IMR-90 (cell line): ENCODE results near the gene LMO2. TPM values are rescaled to one million over a fixed set of nuclear protein-coding genes. Genes with fewer than 3 reads are reported as not detected.

ENCODE experiments used
- ATAC-seq: fragments of 200-7000 bp; cut with Tn5 transposase; 2 replicates; pipeline ENCODE4 v1.9.1; 2020; ENCODE audit warnings: low read depth, mild to moderate bottlenecking, moderate library complexity
- BruUV-seq: library from RNA; stranded (reverse); fragments of 400-500 nt; replicated peaks from 2 replicates; lab custom pipeline; 2021; lab: Mats Ljungman, UMichigan
- CTCF ChIA-PET: fragments of 300-600 bp; formaldehyde crosslinking; extraction: SDS; loops from one replicate; lab custom pipeline; 2021; ENCODE audit warnings: antibody characterized with exemption; lab: Yijun Ruan, JAX
- POLR2A ChIA-PET: fragments of 300-600 bp; sonication (Branson Sonifier 250); formaldehyde crosslinking; loops from one replicate; lab custom pipeline; 2022; ENCODE audit warnings: antibody characterized with exemption; ENCODE audit not compliant: unreplicated experiment; lab: Charles Lee
- DNase-seq: peaks from one replicate; pipeline ENCODE4 v3.0.0; 2013
- H2AFZ ChIP-seq: replicated peaks from 2 replicates; pipeline ENCODE3; 2013; ENCODE audit warnings: low read length, mild to moderate bottlenecking; ENCODE audit not compliant: poor library complexity
- H2AK5ac ChIP-seq: 2 replicates; pipeline ENCODE4 v1.6.1; 2013; ENCODE audit warnings: low read depth, low read length, inconsistent platforms
- H2AK9ac ChIP-seq: replicated peaks from 2 replicates; pipeline ENCODE3; 2013; ENCODE audit warnings: mild to moderate bottlenecking, low read depth, low read length, moderate library complexity; ENCODE audit not compliant: poor library complexity
- H2BK120ac ChIP-seq: 2 replicates; pipeline ENCODE4 v1.6.1; 2013; ENCODE audit warnings: low read depth, low read length, inconsistent platforms
- H2BK15ac ChIP-seq: 3 replicates; pipeline ENCODE4 v1.6.1; 2013; ENCODE audit warnings: low read depth, low read length, inconsistent platforms
- H2BK20ac ChIP-seq: 2 replicates; pipeline ENCODE4 v1.6.1; 2013; ENCODE audit warnings: low read depth, mild to moderate bottlenecking, inconsistent platforms, low read length, moderate library complexity
- H2BK5ac ChIP-seq: 2 replicates; pipeline ENCODE4 v1.6.1; 2013; ENCODE audit warnings: mild to moderate bottlenecking, low read depth, low read length, inconsistent platforms; ENCODE audit not compliant: poor library complexity, severe bottlenecking
- H3K14ac ChIP-seq: replicated peaks from 2 replicates; pipeline ENCODE4 v1.6.1; 2013; ENCODE audit warnings: low read depth, low read length, inconsistent platforms
- H3K18ac ChIP-seq: 2 replicates; pipeline ENCODE4 v1.6.1; 2013; ENCODE audit warnings: low read depth, low read length, control low read depth
- H3K23ac ChIP-seq: 2 replicates; pipeline ENCODE4 v1.6.1; 2013; ENCODE audit warnings: low read depth, low read length, inconsistent platforms
- H3K27ac ChIP-seq: 2 replicates; pipeline ENCODE4 v1.5.1; 2013; ENCODE audit warnings: mild to moderate bottlenecking, control low read depth, low read length; ENCODE audit not compliant: insufficient read depth
- H3K27me3 ChIP-seq: 2 replicates; pipeline ENCODE4 v1.6.1; 2013; ENCODE audit warnings: low read length; ENCODE audit not compliant: control insufficient read depth, insufficient read depth
- H3K36me3 ChIP-seq: 2 replicates; pipeline ENCODE4 v1.6.1; 2013; ENCODE audit warnings: low read length, mixed read lengths; ENCODE audit not compliant: control insufficient read depth, insufficient read depth
- H3K4ac ChIP-seq: 2 replicates; pipeline ENCODE4 v1.6.1; 2013; ENCODE audit warnings: low read depth, low read length, inconsistent platforms
- H3K4me1 ChIP-seq: 2 replicates; pipeline ENCODE4 v1.6.1; 2013; ENCODE audit warnings: low read length, mixed read lengths; ENCODE audit not compliant: control insufficient read depth, insufficient read depth
- H3K4me2 ChIP-seq: 2 replicates; pipeline ENCODE4 v1.6.1; 2013; ENCODE audit warnings: low read depth, mild to moderate bottlenecking, control low read depth, low read length, moderate library complexity
- H3K4me3 ChIP-seq: 2 replicates; pipeline ENCODE4 v1.5.1; 2013; ENCODE audit warnings: low read depth, mild to moderate bottlenecking, control low read depth, low read length, moderate library complexity; ENCODE audit not compliant: insufficient read depth
- H3K56ac ChIP-seq: 2 replicates; pipeline ENCODE4 v1.6.1; 2013; ENCODE audit warnings: low read length, inconsistent platforms; ENCODE audit not compliant: insufficient read depth; ENCODE audit errors: extremely low read depth
- H3K79me1 ChIP-seq, 2 experiments: 2 replicates each; pipeline ENCODE4 v1.6.1; 2013; ENCODE audit warnings: low read length in 2 of 2, inconsistent platforms in 1 of 2, low read depth in 1 of 2
- H3K9ac ChIP-seq: 2 replicates; pipeline ENCODE4 v1.6.1; 2013; ENCODE audit warnings: low read depth, low read length, control low read depth
- H3K9me1 ChIP-seq: 2 replicates; pipeline ENCODE4 v1.6.1; 2013; ENCODE audit warnings: low read length, inconsistent platforms; ENCODE audit not compliant: insufficient read depth
- H3K9me3 ChIP-seq: 2 replicates; pipeline ENCODE4 v1.6.1; 2013; ENCODE audit warnings: low read length; ENCODE audit not compliant: control insufficient read depth, insufficient read depth
- H4K20me1 ChIP-seq: 2 replicates; pipeline ENCODE4 v1.6.1; 2013; ENCODE audit warnings: low read length, inconsistent platforms; ENCODE audit not compliant: insufficient read depth
- H4K5ac ChIP-seq: 2 replicates; pipeline ENCODE4 v1.6.1; 2013; ENCODE audit warnings: mild to moderate bottlenecking, low read depth, low read length, control low read depth
- H4K8ac ChIP-seq, 2 experiments: 2 replicates each; pipeline ENCODE4 v1.6.1; 2013; ENCODE audit warnings: low read depth in 2 of 2, low read length in 2 of 2, control low read depth in 1 of 2, inconsistent platforms in 1 of 2
- H4K91ac ChIP-seq: 2 replicates; pipeline ENCODE4 v1.6.1; 2013; ENCODE audit warnings: low read depth, low read length, inconsistent platforms; ENCODE audit not compliant: insufficient read depth
- BHLHE40 ChIP-seq: fragments of 150-350 bp; IDR thresholded peaks from 2 replicates; pipeline ENCODE4 v1.6.1; 2016; ENCODE audit warnings: mild to moderate bottlenecking, low read depth, low read length
- CEBPB ChIP-seq: IDR thresholded peaks from 2 replicates; pipeline ENCODE4 v1.6.1; 2012; ENCODE audit warnings: low read depth, low read length, improper control_type of control experiment
- CHD1 ChIP-seq: IDR thresholded peaks from 2 replicates; pipeline ENCODE4 v1.6.1; 2012; ENCODE audit warnings: low read depth, low read length, improper control_type of control experiment
- CTCF ChIP-seq: conservative IDR thresholded peaks from 2 replicates; pipeline ENCODE4 v1.5.1; 2012; ENCODE audit warnings: mild to moderate bottlenecking, low read depth, low read length, improper control_type of control experiment
- ELK1 ChIP-seq: fragments of 150-350 bp; IDR thresholded peaks from 2 replicates; pipeline ENCODE4 v1.6.1; 2016; ENCODE audit warnings: low read depth, mild to moderate bottlenecking, low read length, moderate library complexity, borderline replicate concordance
- FOS ChIP-seq: fragments of 150-350 bp; IDR thresholded peaks from 2 replicates; pipeline ENCODE4 v1.6.1; 2016; ENCODE audit warnings: low read depth, low read length
- MAFK ChIP-seq: IDR thresholded peaks from 2 replicates; pipeline ENCODE4 v1.6.1; 2012; ENCODE audit warnings: low read depth, low read length, improper control_type of control experiment
- MAZ ChIP-seq: IDR thresholded peaks from 2 replicates; pipeline ENCODE4 v1.6.1; 2012; ENCODE audit warnings: low read depth, mild to moderate bottlenecking, low read length, improper control_type of control experiment, moderate library complexity, borderline replicate concordance
- MXI1 ChIP-seq: IDR thresholded peaks from 2 replicates; pipeline ENCODE4 v1.6.1; 2012; ENCODE audit warnings: low read depth, mild to moderate bottlenecking, low read length, moderate library complexity, borderline replicate concordance
- NFE2L2 ChIP-seq: fragments of 150-350 bp; IDR thresholded peaks from 2 replicates; pipeline ENCODE4 v1.6.1; 2016; ENCODE audit warnings: low read depth, mild to moderate bottlenecking, low read length
- POLR2A ChIP-seq: IDR thresholded peaks from 2 replicates; pipeline ENCODE4 v1.6.1; 2012; ENCODE audit warnings: mild to moderate bottlenecking, low read depth, low read length
- RAD21 ChIP-seq: IDR thresholded peaks from 2 replicates; pipeline ENCODE4 v1.6.1; 2012; ENCODE audit warnings: low read length, improper control_type of control experiment
- RCOR1 ChIP-seq: IDR thresholded peaks from 2 replicates; pipeline ENCODE4 v1.6.1; 2012; ENCODE audit warnings: mild to moderate bottlenecking, low read length, improper control_type of control experiment; ENCODE audit not compliant: insufficient replicate concordance
- RFX5 ChIP-seq: IDR thresholded peaks from 2 replicates; pipeline ENCODE4 v1.8.0; 2012; ENCODE audit warnings: low read depth, mild to moderate bottlenecking, low read length, moderate library complexity
- SMC3 ChIP-seq: fragments of 150-350 bp; IDR thresholded peaks from 2 replicates; pipeline ENCODE4 v1.6.1; 2016; ENCODE audit warnings: low read depth, mild to moderate bottlenecking, antibody characterized with exemption, low read length, moderate library complexity
- WGBS, 2 experiments: methylation state at CpG; one replicate each; pipeline versions ENCODE4 v1.1.5 to v1.1.7; 2013; ENCODE audit warnings: missing lambda C conversion rate in 2 of 2; ENCODE audit not compliant: insufficient read length in 1 of 2; ENCODE audit errors: extremely low coverage in 2 of 2; 5-methylcytosine and 5-hydroxymethylcytosine counted together
- dilution Hi-C: fragments of 300-500 bp; cut with HindIII; formaldehyde crosslinking; loops from one replicate; pipeline ENCODE4 v1.14.3; 2018; ENCODE audit warnings: low sequenced_read_pairs; ENCODE audit not compliant: unreplicated experiment
- in situ Hi-C: fragments of 300-500 bp; cut with MboI; formaldehyde crosslinking; loops from 3 replicates; pipeline ENCODE4 v1.14.3; 2019; ENCODE audit warnings: low sequenced_read_pairs, inconsistent platforms, mixed read lengths
- intact Hi-C: fragments of 100-400 bp; cut with micrococcal nuclease; formaldehyde crosslinking; loops from 2 replicates; pipeline ENCODE4 v1.10.0; 2022
- polyA plus RNA-seq, 3 experiments: library from polyadenylated mRNA; depleted of rRNA; stranded (reverse); fragments of >200 nt; gene quantifications; 2 replicates each; pipeline ENCODE4 v1.2.3, GENCODE V29; 2012; ENCODE audit warnings: low replicate concordance in 1 of 3
- total RNA-seq: library from RNA; depleted of rRNA; stranded (reverse); fragments of >200 nt; gene quantifications from 2 replicates; pipeline ENCODE4 v1.2.3, GENCODE V29; 2012
- TF ChIP-seq, protein P1 (sequence below): fragments of 150-350 bp; IDR thresholded peaks from 2 replicates; pipeline ENCODE4 v1.6.1; 2017; ENCODE audit warnings: mild to moderate bottlenecking, antibody characterized with exemption, low read length, low read depth

LMO2 gene
- total and polyA plus RNA-seq, 2 of the 4 experiments (the other 2 are of a cell fraction), result not detected

GRCh38 chr11:33860926-33861325, 30.9 kb downstream of the LMO2 start:
- no peak for DNase-seq
- TF ChIP-seq RCOR1 (no peak), SMC3 (no peak), CHD1 (no peak), FOS (no peak), BHLHE40 (no peak), RFX5 (no peak), MAFK (no peak), MAZ (no peak), CEBPB (no peak), POLR2A (no peak), NFE2L2 (no peak), MXI1 (no peak), ELK1 (no peak), RAD21 (no peak), CTCF (no peak)
- TF ChIP-seq, protein P1, sequence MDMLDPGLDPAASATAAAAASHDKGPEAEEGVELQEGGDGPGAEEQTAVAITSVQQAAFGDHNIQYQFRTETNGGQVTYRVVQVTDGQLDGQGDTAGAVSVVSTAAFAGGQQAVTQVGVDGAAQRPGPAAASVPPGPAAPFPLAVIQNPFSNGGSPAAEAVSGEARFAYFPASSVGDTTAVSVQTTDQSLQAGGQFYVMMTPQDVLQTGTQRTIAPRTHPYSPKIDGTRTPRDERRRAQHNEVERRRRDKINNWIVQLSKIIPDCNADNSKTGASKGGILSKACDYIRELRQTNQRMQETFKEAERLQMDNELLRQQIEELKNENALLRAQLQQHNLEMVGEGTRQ, result no peak
- ATAC-seq, result no peak
- no peak overlapping the region for H2BK15ac ChIP-seq
- no peak overlapping the region for H2BK20ac ChIP-seq
- H3K56ac ChIP-seq, result no peak overlapping the region
- H3K9ac ChIP-seq, result no peak overlapping the region
- no peaks in the 10 kb centered on the region for H3K4me1 ChIP-seq
- H4K91ac ChIP-seq, result no peak overlapping the region
- no peaks in the 10 kb centered on the region for H3K36me3 ChIP-seq
- no peak overlapping the region for H2AK9ac ChIP-seq
- peaks cover 73% of the 10 kb centered on the region for H3K27me3 ChIP-seq
- H4K5ac ChIP-seq, result no peak overlapping the region
- ChIA-PET POLR2A (no interaction called here), CTCF (interaction anchor here (0.8 kb wide), 1 partner anchor 127 kb away, joined by 4 read pairs; no protein-coding TSS in a partner anchor)
- no peak overlapping the region for H2BK120ac ChIP-seq
- H2BK5ac ChIP-seq, result no peak overlapping the region
- no peak overlapping the region for H3K18ac ChIP-seq
- H3K79me1 ChIP-seq, result no peaks in the 10 kb centered on the region
- no TSS peak for BruUV-seq
- in situ Hi-C loops (loop anchor here (5.0 kb wide), 1 partner anchor 106 kb away; no protein-coding TSS in a partner anchor), dilution Hi-C loops (no loop called here), intact Hi-C loops (no loop called here)
- no peak overlapping the region for H3K23ac ChIP-seq
- no peak overlapping the region for H2AFZ ChIP-seq
- no peak overlapping the region for H3K14ac ChIP-seq
- no peak overlapping the region for H3K4ac ChIP-seq
- H3K27ac ChIP-seq, result no peak overlapping the region
- no peak overlapping the region for H3K4me2 ChIP-seq
- no peak overlapping the region for H2AK5ac ChIP-seq
- H3K9me3 ChIP-seq, result no peaks in the 10 kb centered on the region
- H3K9me1 ChIP-seq, result peaks cover 2% of the 10 kb centered on the region; the same call in 1 of the 2 replicates
- H4K8ac ChIP-seq, result no peak overlapping the region
- H4K20me1 ChIP-seq, result 0 out of 2 replicates have a peak, but pooled peaks cover 3% of the 10 kb centered on the region
- 60% methylated on average over 1 of the region's 5 CpGs; no CpG with 5 or more reads in 1 of the 2 experiments for WGBS, 2 experiments
- H3K4me3 ChIP-seq, result no peak overlapping the region
